Activated T-cell treated with anti-CD3 and anti-CD28 coated beads, Interleukin-2, amount 50 U/mL, for 72 hours (primary cell): ENCODE data around the gene ANTXR1. TPM values are rescaled to one million over a fixed set of nuclear protein-coding genes. Genes with fewer than 3 reads are reported as not detected.

Source experiments
- ATAC-seq, 2 donors: fragments of 150-1000 bp; cut with Tn5 transposase; replicated peaks in 1 of 2; 2 replicates each; pipeline ENCODE4 v1.10.0; 2021; ENCODE audit warnings: moderate library complexity in 2 of 2, mild to moderate bottlenecking in 1 of 2
- DNase-seq, 2 donors: peaks; one replicate each; pipeline ENCODE4 v3.0.0; 2021 to 2022; ENCODE audit warnings: mixed read lengths in 1 of 2
- H3K27ac Mint-ChIP-seq: one replicate; pipeline ENCODE4 v1.8.0; 2022; ENCODE audit warnings: mild to moderate bottlenecking, moderate library complexity, mixed read lengths
- H3K27me3 Mint-ChIP-seq: one replicate; pipeline ENCODE4 v1.8.0; 2022; ENCODE audit warnings: low read depth, mixed read lengths
- H3K36me3 Mint-ChIP-seq, 2 donors: one replicate each; pipeline ENCODE4 v1.8.0; 2022; ENCODE audit warnings: mixed read lengths in 2 of 2, mild to moderate bottlenecking in 1 of 2; ENCODE audit not compliant: insufficient read depth in 2 of 2
- H3K4me1 Mint-ChIP-seq: one replicate; pipeline ENCODE4 v1.8.0; 2022; ENCODE audit warnings: low read depth, mixed read lengths
- H3K4me3 Mint-ChIP-seq, 2 donors: one replicate each; pipeline ENCODE4 v1.8.0; 2022; ENCODE audit warnings: mild to moderate bottlenecking in 2 of 2, mixed read lengths in 2 of 2, moderate library complexity in 2 of 2
- H3K9me3 Mint-ChIP-seq, 2 donors: one replicate each; pipeline ENCODE4 v1.8.0; 2022; ENCODE audit warnings: mixed read lengths in 2 of 2
- total RNA-seq, 2 donors: library from RNA; stranded (reverse); gene quantifications; one replicate each; pipeline ENCODE4 v1.2.3, GENCODE V29; 2022

ANTXR1 gene
- total RNA-seq, 2 donors from 2014 or later = not detected

- Mint-ChIP-seq H3K27ac (no peak overlapping the region), H3K27me3 (peaks cover 23% of the 10 kb centered on the region), H3K36me3 (no peaks in the 10 kb centered on the region), H3K4me3 (no peak overlapping the region), H3K9me3 (no peaks in the 10 kb centered on the region), H3K4me1 (no peaks in the 10 kb centered on the region)
- ATAC-seq (no peak), DNase-seq (no peak)
Observed at GRCh38 chr2:69297216-69297615, 284.2 kb downstream of the ANTXR1 start.

GRCh38 chr2:69298261-69298660 lies 285.3 kb downstream of the ANTXR1 start:
- ATAC-seq (peak; percentile 5 to 37), DNase-seq (no peak)
- H3K27ac Mint-ChIP-seq = no peak overlapping the region
- no peak overlapping the region for H3K4me3 Mint-ChIP-seq
- no peaks in the 10 kb centered on the region for H3K36me3 Mint-ChIP-seq
- H3K27me3 Mint-ChIP-seq = peaks cover 30% of the 10 kb centered on the region
- no peaks in the 10 kb centered on the region for H3K4me1 Mint-ChIP-seq
- H3K9me3 Mint-ChIP-seq = peaks cover 0 to 1% of the 10 kb centered on the region in 2 donors

GRCh38 chr2:69298862-69299261 lies 285.9 kb downstream of the ANTXR1 start:
- no peak overlapping the region for H3K27ac Mint-ChIP-seq
- DNase-seq = no peak

More at GRCh38 chr2:69298862-69299261, 285.9 kb downstream of the ANTXR1 start:
- H3K27me3 Mint-ChIP-seq = peaks cover 36% of the 10 kb centered on the region
- H3K4me1 Mint-ChIP-seq = no peaks in the 10 kb centered on the region
- no peak overlapping the region for H3K4me3 Mint-ChIP-seq
- ATAC-seq = no peak
- H3K9me3 Mint-ChIP-seq = peaks cover 0 to 1% of the 10 kb centered on the region in 2 donors
- peaks cover 0 to 1% of the 10 kb centered on the region in 2 donors for H3K36me3 Mint-ChIP-seq

Other genes starting within 250 kb of the ANTXR1 start
- not detected for gene BMP10, start 141.8 kb upstream of the ANTXR1 start, total RNA-seq
- not detected for gene GKN2, start 60.3 kb upstream of the ANTXR1 start, total RNA-seq
- not detected for gene GKN1, start 38.5 kb upstream of the ANTXR1 start, total RNA-seq